ENCODE data around the gene IL1RAPL1.

GRCh38 chrX:29947225-29947624, 1360.0 kb downstream of the IL1RAPL1 start:
- no peak for TF ChIP-seq EZH2 (IDR thresholded peaks at IDR 0.05; ENCODE audit: low read length, missing control alignments)
- TF ChIP-seq CTCF (conservative IDR thresholded peaks at IDR 0.05 in 1 of 2, IDR thresholded peaks at IDR 0.05 in 1 of 2; ENCODE audit: low read depth in 1 of 2, low read length in 2 of 2), result no peak

Measured in fibroblast of lung (primary cell).